ENCODE data around the gene ATG13.

GRCh38 chr11:46695345-46696211 is 78.2 kb downstream of the ATG13 start:
- no peak for TF ChIP-seq CTCF (optimal IDR thresholded peaks at IDR 0.05 in 1 of 3, IDR thresholded peaks at IDR 0.05 in 1 of 3, conservative IDR thresholded peaks at IDR 0.05 in 1 of 3; ENCODE audit: extremely low read depth in 1 of 3, insufficient read depth in 2 of 3, low read length in 3 of 3)
- TF ChIP-seq EZH2 (IDR thresholded peaks at IDR 0.05; ENCODE audit: low read length) = no peak

All from keratinocyte (primary cell).